Tibial nerve (tissue), 4 donors: ENCODE data around the gene HPS4.

Source experiments
- EP300 ChIP-seq, 2 donors: sonication (generic); formaldehyde crosslinking; IDR thresholded peaks; one replicate each; pipeline ENCODE4 v1.6.1; 2017; ENCODE audit warnings: antibody characterized with exemption in 2 of 2, mild to moderate bottlenecking in 1 of 2
- POLR2A ChIP-seq, 2 donors: fragments of 450-650 bp; IDR thresholded peaks; one replicate each; pipeline ENCODE4 v1.6.1; 2017; ENCODE audit warnings: antibody characterized with exemption in 2 of 2, mild to moderate bottlenecking in 2 of 2, moderate library complexity in 2 of 2
- TF ChIP-seq, protein P1 (sequence below), 5 experiments: fragments of 200-600 bp in 3 of 5; fragments of 450-650 bp in 2 of 5; sonication (generic) in 3 of 5; IDR thresholded peaks; one replicate each; pipeline ENCODE4 v1.5.1; 2016 to 2019; ENCODE audit warnings: antibody characterized with exemption in 5 of 5, mild to moderate bottlenecking in 3 of 5, moderate library complexity in 2 of 5

DNA sequence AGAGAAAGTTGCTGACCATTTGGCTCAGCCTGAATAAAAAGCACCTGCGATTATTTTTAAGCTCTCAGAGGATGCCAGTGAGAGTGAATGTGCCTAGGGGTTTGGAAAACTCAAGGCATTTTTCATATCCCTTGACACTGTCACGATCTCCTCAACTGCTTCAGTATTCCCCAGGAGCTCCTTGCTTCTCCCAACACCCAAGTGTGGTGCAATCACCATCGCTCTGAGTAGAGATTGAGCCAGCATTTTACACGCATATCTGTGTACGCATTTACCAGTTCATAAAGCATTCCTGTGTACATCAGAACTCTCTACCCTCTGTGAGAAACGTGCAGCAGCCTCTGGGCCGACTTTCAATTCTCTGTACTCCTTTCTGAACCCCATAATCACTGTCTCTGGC lies 1.4 kb upstream of the HPS4 start:
- TF ChIP-seq, protein P1, sequence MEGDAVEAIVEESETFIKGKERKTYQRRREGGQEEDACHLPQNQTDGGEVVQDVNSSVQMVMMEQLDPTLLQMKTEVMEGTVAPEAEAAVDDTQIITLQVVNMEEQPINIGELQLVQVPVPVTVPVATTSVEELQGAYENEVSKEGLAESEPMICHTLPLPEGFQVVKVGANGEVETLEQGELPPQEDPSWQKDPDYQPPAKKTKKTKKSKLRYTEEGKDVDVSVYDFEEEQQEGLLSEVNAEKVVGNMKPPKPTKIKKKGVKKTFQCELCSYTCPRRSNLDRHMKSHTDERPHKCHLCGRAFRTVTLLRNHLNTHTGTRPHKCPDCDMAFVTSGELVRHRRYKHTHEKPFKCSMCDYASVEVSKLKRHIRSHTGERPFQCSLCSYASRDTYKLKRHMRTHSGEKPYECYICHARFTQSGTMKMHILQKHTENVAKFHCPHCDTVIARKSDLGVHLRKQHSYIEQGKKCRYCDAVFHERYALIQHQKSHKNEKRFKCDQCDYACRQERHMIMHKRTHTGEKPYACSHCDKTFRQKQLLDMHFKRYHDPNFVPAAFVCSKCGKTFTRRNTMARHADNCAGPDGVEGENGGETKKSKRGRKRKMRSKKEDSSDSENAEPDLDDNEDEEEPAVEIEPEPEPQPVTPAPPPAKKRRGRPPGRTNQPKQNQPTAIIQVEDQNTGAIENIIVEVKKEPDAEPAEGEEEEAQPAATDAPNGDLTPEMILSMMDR (IDR thresholded peaks at IDR 0.05), result no peak
- TF ChIP-seq EP300 (IDR thresholded peaks at IDR 0.05), result no peak
- TF ChIP-seq POLR2A (IDR thresholded peaks at IDR 0.05), result no peak
